GM12874 (cell line): Measurements from ENCODE around the gene PNRC2.

ENCODE experiments used
- CTCF ChIP-seq: IDR thresholded peaks from 2 replicates; pipeline ENCODE4 v1.5.1; 2011; ENCODE audit warnings: low read depth, mild to moderate bottlenecking, control low read depth, low read length, moderate library complexity; ENCODE audit not compliant: insufficient read depth

PNRC2 gene

GRCh38 chr1:23959461-23960290 lies at the start of gene PNRC2:
Gene PNRC2, plus strand, starts transcription at chr1:23959828. Its CDS starts 1,630 bp downstream, at chr1:23961458.
- no peak for TF ChIP-seq CTCF

- TF ChIP-seq CTCF: no peak
Observed at GRCh38 chr1:23910144-23910543, 49.5 kb upstream of the PNRC2 start.

GRCh38 chr1:23910553-23911246 lies 48.9 kb upstream of the PNRC2 start:
- TF ChIP-seq CTCF: no peak

GRCh38 chr1:23911921-23912320 lies 47.7 kb upstream of the PNRC2 start:
- TF ChIP-seq CTCF: no peak

- no peak for TF ChIP-seq CTCF
Observed at GRCh38 chr1:23913212-23913880, 46.3 kb upstream of the PNRC2 start, which contains the start of gene CNR2. Gene CNR2, minus strand, starts transcription at chr1:23913362. Its CDS starts 37,745 bp downstream, at chr1:23875617.

GRCh38 chr1:23914921-23915320 lies 44.7 kb upstream of the PNRC2 start:
- TF ChIP-seq CTCF: no peak

- TF ChIP-seq CTCF: no peak
Observed at GRCh38 chr1:23915466-23915865, 44.2 kb upstream of the PNRC2 start.
